Nephron progenitor cell (in vitro differentiated cells): ENCODE results near the gene SRA1.
A peak's percentile ranks its signal among the peaks of the same experiment; 100 is the strongest.

ENCODE experiments used
- DNase-seq: peaks from one replicate; pipeline ENCODE4 v3.0.0; 2021
- H3K27ac Mint-ChIP-seq: 2 replicates; pipeline ENCODE4 v1.8.0; 2021; ENCODE audit warnings: mild to moderate bottlenecking, moderate library complexity, mixed read lengths
- H3K27me3 Mint-ChIP-seq: 2 replicates; pipeline ENCODE4 v1.8.0; 2021; ENCODE audit warnings: mild to moderate bottlenecking, low read depth, mixed read lengths; ENCODE audit not compliant: poor library complexity
- H3K36me3 Mint-ChIP-seq: 2 replicates; pipeline ENCODE4 v1.8.0; 2021; ENCODE audit warnings: low read depth, mixed read lengths
- H3K4me1 Mint-ChIP-seq: 2 replicates; pipeline ENCODE4 v1.8.0; 2021; ENCODE audit warnings: mixed read lengths
- H3K4me3 Mint-ChIP-seq: 2 replicates; pipeline ENCODE4 v1.8.0; 2021; ENCODE audit warnings: mild to moderate bottlenecking, moderate library complexity, mixed read lengths
- H3K9me3 Mint-ChIP-seq: 2 replicates; pipeline ENCODE4 v1.8.0; 2021; ENCODE audit warnings: mild to moderate bottlenecking, moderate library complexity, mixed read lengths
- TF ChIP-seq, protein P1 (sequence below): fragments of 200-600 bp; sonication (generic); IDR thresholded peaks from 2 replicates; pipeline ENCODE4 v1.5.0; 2021; ENCODE audit warnings: antibody characterized with exemption

SRA1 gene

GRCh38 chr5:140547508-140548299 is 9.6 kb downstream of the SRA1 start, which contains the start of gene EIF4EBP3:
Gene EIF4EBP3, plus strand, starts transcription at chr5:140547662. Its CDS starts 76 bp downstream, at chr5:140547738.
- Mint-ChIP-seq H3K27me3 (no peaks in the 10 kb centered on the region), H3K4me1 (peaks cover 31% of the 10 kb centered on the region), H3K36me3 (peaks cover 47% of the 10 kb centered on the region), H3K9me3 (no peaks in the 10 kb centered on the region), H3K27ac (peak within 1 kb of the TSS; percentile 92), H3K4me3 (peak within 1 kb of the TSS; percentile 77)
- DNase-seq = peak; percentile 93
- TF ChIP-seq, protein P1, sequence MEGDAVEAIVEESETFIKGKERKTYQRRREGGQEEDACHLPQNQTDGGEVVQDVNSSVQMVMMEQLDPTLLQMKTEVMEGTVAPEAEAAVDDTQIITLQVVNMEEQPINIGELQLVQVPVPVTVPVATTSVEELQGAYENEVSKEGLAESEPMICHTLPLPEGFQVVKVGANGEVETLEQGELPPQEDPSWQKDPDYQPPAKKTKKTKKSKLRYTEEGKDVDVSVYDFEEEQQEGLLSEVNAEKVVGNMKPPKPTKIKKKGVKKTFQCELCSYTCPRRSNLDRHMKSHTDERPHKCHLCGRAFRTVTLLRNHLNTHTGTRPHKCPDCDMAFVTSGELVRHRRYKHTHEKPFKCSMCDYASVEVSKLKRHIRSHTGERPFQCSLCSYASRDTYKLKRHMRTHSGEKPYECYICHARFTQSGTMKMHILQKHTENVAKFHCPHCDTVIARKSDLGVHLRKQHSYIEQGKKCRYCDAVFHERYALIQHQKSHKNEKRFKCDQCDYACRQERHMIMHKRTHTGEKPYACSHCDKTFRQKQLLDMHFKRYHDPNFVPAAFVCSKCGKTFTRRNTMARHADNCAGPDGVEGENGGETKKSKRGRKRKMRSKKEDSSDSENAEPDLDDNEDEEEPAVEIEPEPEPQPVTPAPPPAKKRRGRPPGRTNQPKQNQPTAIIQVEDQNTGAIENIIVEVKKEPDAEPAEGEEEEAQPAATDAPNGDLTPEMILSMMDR = peak; percentile 55

DNA sequence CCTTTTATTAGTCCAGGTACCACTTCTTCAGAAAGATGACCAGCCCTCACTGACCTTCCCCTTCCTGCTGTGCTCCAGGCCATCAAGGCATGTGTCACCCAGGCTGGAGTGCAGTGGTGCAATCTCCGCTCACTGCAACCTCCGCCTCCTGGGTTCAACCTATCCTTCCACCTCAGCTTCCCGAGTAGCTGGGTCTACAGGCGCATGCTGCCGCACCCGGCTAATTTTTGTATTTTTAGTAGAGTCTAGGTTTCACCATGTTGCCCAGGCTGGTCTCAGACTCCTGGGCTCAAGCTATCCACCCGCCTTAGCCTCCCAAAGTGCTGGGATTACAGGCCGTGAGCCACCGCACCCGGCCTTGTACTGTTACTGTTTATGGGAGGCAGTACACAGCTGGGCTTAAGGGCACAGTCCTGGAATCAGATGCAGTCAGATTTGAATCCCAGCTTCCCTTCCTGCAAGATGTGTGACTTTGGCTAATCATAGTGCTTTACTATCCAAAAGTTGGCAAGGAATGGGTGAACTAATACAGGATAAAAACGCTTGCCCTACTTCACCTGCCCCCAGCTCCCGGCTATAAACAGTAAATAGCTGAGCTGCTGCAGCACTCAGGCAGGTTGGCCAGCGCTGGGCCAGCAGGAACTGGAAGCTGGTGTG is 10.3 kb downstream of the SRA1 start:
- Mint-ChIP-seq H3K36me3 (peaks cover 53% of the 10 kb centered on the region), H3K27me3 (no peaks in the 10 kb centered on the region), H3K9me3 (no peaks in the 10 kb centered on the region), H3K4me1 (peaks cover 31% of the 10 kb centered on the region), H3K4me3 (peak overlapping the region; percentile 77), H3K27ac (no peak overlapping the region)
- TF ChIP-seq, protein P1 = no peak
- DNase-seq = no peak

- DNase-seq = no peak
- no peaks in the 10 kb centered on the region for H3K27me3 Mint-ChIP-seq
- peaks cover 31% of the 10 kb centered on the region for H3K4me1 Mint-ChIP-seq
- H3K27ac Mint-ChIP-seq = no peak overlapping the region
- peaks cover 54% of the 10 kb centered on the region for H3K36me3 Mint-ChIP-seq
- H3K9me3 Mint-ChIP-seq = no peaks in the 10 kb centered on the region
- TF ChIP-seq, protein P1 = no peak
- no peak overlapping the region for H3K4me3 Mint-ChIP-seq
These were observed 11.7 kb downstream of the SRA1 start for GRCh38 chr5:140545606-140546005.

GRCh38 chr5:140544986-140545385 is 12.3 kb downstream of the SRA1 start:
- Mint-ChIP-seq H3K36me3 (peaks cover 48% of the 10 kb centered on the region), H3K27ac (peak overlapping the region; percentile 11), H3K4me1 (peaks cover 31% of the 10 kb centered on the region), H3K4me3 (no peak overlapping the region), H3K9me3 (no peaks in the 10 kb centered on the region), H3K27me3 (no peaks in the 10 kb centered on the region)
- DNase-seq = no peak
- TF ChIP-seq, protein P1 = no peak

DNA sequence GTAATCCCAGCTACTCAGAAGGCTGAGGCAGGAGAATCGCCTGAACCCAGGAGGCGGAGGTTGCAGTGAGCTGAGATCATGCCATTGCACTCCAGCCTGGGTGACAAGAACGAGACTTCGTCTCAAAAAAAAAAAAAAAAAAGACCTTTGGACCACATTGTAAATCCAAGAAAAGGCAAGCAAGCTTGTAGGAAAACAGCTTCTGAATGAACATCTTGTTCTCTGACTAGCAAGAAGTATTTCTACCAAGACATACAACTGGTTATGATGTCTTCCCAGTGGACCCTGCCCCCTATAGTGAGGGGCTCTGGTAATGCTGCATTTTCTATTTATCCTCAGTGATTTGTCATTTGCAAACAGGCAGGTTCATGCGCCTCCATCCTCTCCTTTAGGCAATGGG is 14.3 kb downstream of the SRA1 start:
- Mint-ChIP-seq H3K9me3 (no peaks in the 10 kb centered on the region), H3K27ac (no peak overlapping the region), H3K27me3 (no peaks in the 10 kb centered on the region), H3K4me3 (no peak overlapping the region), H3K36me3 (peaks cover 50% of the 10 kb centered on the region), H3K4me1 (peaks cover 18% of the 10 kb centered on the region)
- TF ChIP-seq, protein P1 = no peak
- no peak for DNase-seq
